Adrenal gland (tissue), 12 donors: ENCODE results near the gene NAPSA. TPM values are rescaled to one million over a fixed set of nuclear protein-coding genes. Genes with fewer than 3 reads are reported as not detected.

Experiments
- DNase-seq, 7 donors: peaks; one replicate each; pipeline ENCODE4 v3.0.0-alpha.2; 2019 to 2020
- H3K27ac ChIP-seq, 5 donors: fragments of 200-600 bp; sonication (generic) in 4 of 5; 1 replicate in 3 of 5; 2 replicates in 2 of 5; pipeline versions ENCODE4 v1.5.1 to v1.8.0; 2016 to 2020; ENCODE audit warnings: mild to moderate bottlenecking in 1 of 5
- H3K27me3 ChIP-seq: fragments of 200-600 bp; 2 replicates; pipeline ENCODE4 v1.8.0; 2021
- H3K36me3 ChIP-seq, 2 donors: fragments of 200-600 bp; replicated peaks in 1 of 2; 1 replicate in 1 of 2; 2 replicates in 1 of 2; pipeline versions ENCODE4 v1.5.1 to v1.8.0; 2018 to 2022
- H3K4me1 ChIP-seq, 2 donors: fragments of 200-600 bp; replicated peaks in 1 of 2; 1 replicate in 1 of 2; 2 replicates in 1 of 2; pipeline versions ENCODE4 v1.5.1 to v1.8.0; 2018 to 2021
- H3K4me3 ChIP-seq, 4 donors: fragments of 200-600 bp; sonication (generic) in 3 of 4; one replicate each; pipeline ENCODE4 v1.5.1; 2016 to 2018
- H3K9me3 ChIP-seq, 3 donors: fragments of 200-600 bp; sonication (generic) in 1 of 3; replicated peaks in 1 of 3; 1 replicate in 2 of 3; 2 replicates in 1 of 3; pipeline versions ENCODE4 v1.5.1 to v1.8.0; 2016 to 2021
- POLR2A ChIP-seq, 2 donors: fragments of 450-650 bp; IDR thresholded peaks; one replicate each; pipeline ENCODE4 v1.6.1; 2017; ENCODE audit warnings: antibody characterized with exemption in 2 of 2, mild to moderate bottlenecking in 2 of 2, moderate library complexity in 1 of 2
- WGBS, 4 donors: extraction: QIAGEN DNeasy Blood & Tissue Kit in 2 of 4; methylation state at CpG; one replicate each; pipeline versions ENCODE4 v1.1.5 to v1.1.7; 2013 to 2017; 5-methylcytosine and 5-hydroxymethylcytosine counted together
- intact Hi-C, 2 donors: fragments of 100-400 bp; cut with DNase I; formaldehyde crosslinking; loops; one replicate each; pipeline versions ENCODE4 v1.14.1 to v1.15.0; 2022 to 2023
- polyA plus RNA-seq, 3 donors: library from polyadenylated mRNA; stranded (reverse); fragments of 200-250 nt in 2 of 3; fragments of 350-450 nt in 1 of 3; fragmentation: Illumina TruSeq in 1 of 3; extraction: RNeasy Lipid Tissue Mini Kit (QIAGEN cat#74804) in 1 of 3; gene quantifications; one replicate each; pipeline ENCODE4 v1.2.3, GENCODE V29; 2013 to 2014
- total RNA-seq, 9 donors: library from RNA; depleted of rRNA in 4 of 9; stranded (reverse); fragments of >200 nt in 4 of 9; fragments of 120-200 nt in 1 of 9; fragmentation: NEBNext Ultra II Directional in 1 of 9; extraction: Animal tissue kit (Norgen Biotek cat#: 25700) in 1 of 9; gene quantifications; one replicate each; pipeline versions ENCODE4 v1.1.0 to v1.2.4, GENCODE V29; 2013 to 2023
- TF ChIP-seq, protein P1 (sequence below), 6 experiments: fragments of 450-650 bp in 4 of 6; fragments of 200-600 bp in 2 of 6; sonication (generic) in 1 of 6; IDR thresholded peaks; 1 replicate in 5 of 6; 2 replicates in 1 of 6; pipeline versions ENCODE4 v1.5.1 to v1.8.0; 2016 to 2021; ENCODE audit warnings: antibody characterized with exemption in 6 of 6, mild to moderate bottlenecking in 2 of 6, moderate library complexity in 1 of 6
- donor health status: healthy with polysubstance abuse.
- donor health status: Bipolar disorder and iron deficiency.
- donor health status: DM: yes; HTN: yes; CAD: no.
- donor health status: DM: no; HTN: no; CAD: no.
- donor health status: DM: no; HTN: no; CAD: no.
- donor health status: DM: yes; HTN: yes; CAD: no.

The NAPSA gene
- total and polyA plus RNA-seq, 12 donors: 0.14 to 4.5 (median 0.67) TPM; not detected in 3

DNA sequence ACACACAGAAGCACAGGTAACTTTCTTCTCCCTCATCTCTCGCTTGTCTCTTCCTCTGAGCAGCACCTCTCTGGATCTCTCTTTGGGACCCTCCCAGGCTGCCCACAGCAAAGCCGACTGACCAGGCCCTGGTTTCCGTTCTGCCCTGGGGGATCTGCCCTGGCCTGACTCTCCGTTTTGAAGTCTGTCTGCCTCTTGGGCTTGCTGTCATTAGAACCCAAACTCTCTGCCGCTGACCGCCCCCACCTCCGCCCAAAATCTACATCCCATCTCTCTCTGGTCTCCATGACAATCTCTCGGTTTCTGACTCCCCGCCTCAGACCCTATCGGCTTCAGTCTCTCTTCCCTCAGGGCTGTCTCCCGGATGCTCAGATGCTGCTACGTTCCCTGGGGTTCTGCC is 43.2 kb downstream of the NAPSA start:
- DNase-seq: no peak
- H3K27me3 ChIP-seq: peaks cover 2% of the 10 kb centered on the region
- H3K4me1 ChIP-seq: peaks cover 6 to 8% of the 10 kb centered on the region in 2 donors
- no peaks in the 10 kb centered on the region for H3K36me3 ChIP-seq
- TF ChIP-seq, protein P1, sequence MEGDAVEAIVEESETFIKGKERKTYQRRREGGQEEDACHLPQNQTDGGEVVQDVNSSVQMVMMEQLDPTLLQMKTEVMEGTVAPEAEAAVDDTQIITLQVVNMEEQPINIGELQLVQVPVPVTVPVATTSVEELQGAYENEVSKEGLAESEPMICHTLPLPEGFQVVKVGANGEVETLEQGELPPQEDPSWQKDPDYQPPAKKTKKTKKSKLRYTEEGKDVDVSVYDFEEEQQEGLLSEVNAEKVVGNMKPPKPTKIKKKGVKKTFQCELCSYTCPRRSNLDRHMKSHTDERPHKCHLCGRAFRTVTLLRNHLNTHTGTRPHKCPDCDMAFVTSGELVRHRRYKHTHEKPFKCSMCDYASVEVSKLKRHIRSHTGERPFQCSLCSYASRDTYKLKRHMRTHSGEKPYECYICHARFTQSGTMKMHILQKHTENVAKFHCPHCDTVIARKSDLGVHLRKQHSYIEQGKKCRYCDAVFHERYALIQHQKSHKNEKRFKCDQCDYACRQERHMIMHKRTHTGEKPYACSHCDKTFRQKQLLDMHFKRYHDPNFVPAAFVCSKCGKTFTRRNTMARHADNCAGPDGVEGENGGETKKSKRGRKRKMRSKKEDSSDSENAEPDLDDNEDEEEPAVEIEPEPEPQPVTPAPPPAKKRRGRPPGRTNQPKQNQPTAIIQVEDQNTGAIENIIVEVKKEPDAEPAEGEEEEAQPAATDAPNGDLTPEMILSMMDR (IDR thresholded peaks at IDR 0.05): no peak
- no peak for TF ChIP-seq POLR2A (IDR thresholded peaks at IDR 0.05)
- H3K4me3 ChIP-seq: no peak overlapping the region
- WGBS, 4 donors: 65 to 80% (median 77%) methylated on average over 11 to 12 of the region's 12 CpGs
- H3K9me3 ChIP-seq: no peaks in the 10 kb centered on the region
- intact Hi-C loops: no loop called here
- H3K27ac ChIP-seq: no peak overlapping the region

DNA sequence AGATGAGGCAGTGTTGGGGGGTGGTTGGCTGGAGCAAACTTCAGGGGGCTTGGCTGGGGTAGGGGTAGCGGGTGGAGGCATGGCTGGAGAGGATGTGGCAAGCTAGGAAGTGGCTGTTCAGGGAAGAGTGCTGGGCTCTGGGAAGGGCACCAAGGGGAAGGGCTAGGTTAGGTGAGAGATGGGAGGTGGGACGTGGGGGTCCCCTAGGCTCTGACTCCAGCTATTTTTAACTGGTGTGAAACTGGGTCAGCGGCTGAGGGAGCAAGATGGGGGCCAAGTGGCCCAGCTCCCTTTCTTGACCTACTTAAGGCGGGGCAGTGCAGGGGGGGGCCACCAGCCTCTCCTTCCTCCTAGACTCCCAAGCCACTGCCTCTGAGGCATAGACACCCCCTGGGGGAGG is 43.6 kb downstream of the NAPSA start:
- no peaks in the 10 kb centered on the region for H3K9me3 ChIP-seq
- H3K27me3 ChIP-seq: no peaks in the 10 kb centered on the region
- intact Hi-C loops: no loop called here
- no peak overlapping the region for H3K27ac ChIP-seq
- H3K4me3 ChIP-seq: no peak overlapping the region
- H3K4me1 ChIP-seq: peaks cover 6 to 8% of the 10 kb centered on the region in 2 donors
- TF ChIP-seq, protein P1 (IDR thresholded peaks at IDR 0.05): no peak
- TF ChIP-seq POLR2A (IDR thresholded peaks at IDR 0.05): no peak
- H3K36me3 ChIP-seq: no peaks in the 10 kb centered on the region
- 76 to 84% (median 78%) methylated on average over 3 to 4 of the region's 4 CpGs for WGBS, 4 donors
- no peak for DNase-seq

DNA sequence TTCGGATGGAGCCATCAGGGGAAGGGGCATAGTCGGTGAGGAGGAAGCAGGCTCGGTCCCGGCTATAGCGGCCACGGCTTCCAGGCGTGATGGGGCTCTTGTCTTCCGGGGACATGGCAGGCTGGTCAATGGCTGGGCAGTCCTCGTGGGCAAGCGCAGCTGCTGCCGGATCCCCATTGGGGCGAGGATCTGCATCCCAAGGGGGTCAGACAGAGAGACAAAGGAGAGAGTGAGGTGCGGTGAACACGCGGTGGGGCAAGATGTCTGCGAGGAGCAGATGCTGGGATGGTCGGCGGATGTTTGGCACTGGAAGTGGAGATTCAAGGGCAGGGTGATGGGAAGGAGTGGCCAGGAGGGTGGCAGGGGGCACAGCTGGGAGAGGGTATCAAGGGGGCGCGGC is 44.8 kb downstream of the NAPSA start:
- WGBS, 4 donors: 83 to 88% (median 86%) methylated on average over 19 to 20 of the region's 20 CpGs
- Histone ChIP-seq H3K4me3 (no peak overlapping the region), H3K27me3 (no peaks in the 10 kb centered on the region), H3K4me1 (peaks cover 0 to under 1% of the 10 kb centered on the region in 2 donors), H3K27ac (no peak overlapping the region), H3K36me3 (no peaks in the 10 kb centered on the region), H3K9me3 (no peaks in the 10 kb centered on the region)
- no peak for TF ChIP-seq POLR2A (IDR thresholded peaks at IDR 0.05)
- TF ChIP-seq, protein P1 (IDR thresholded peaks at IDR 0.05): no peak
- no peak for DNase-seq
- intact Hi-C loops: no loop called here

DNA sequence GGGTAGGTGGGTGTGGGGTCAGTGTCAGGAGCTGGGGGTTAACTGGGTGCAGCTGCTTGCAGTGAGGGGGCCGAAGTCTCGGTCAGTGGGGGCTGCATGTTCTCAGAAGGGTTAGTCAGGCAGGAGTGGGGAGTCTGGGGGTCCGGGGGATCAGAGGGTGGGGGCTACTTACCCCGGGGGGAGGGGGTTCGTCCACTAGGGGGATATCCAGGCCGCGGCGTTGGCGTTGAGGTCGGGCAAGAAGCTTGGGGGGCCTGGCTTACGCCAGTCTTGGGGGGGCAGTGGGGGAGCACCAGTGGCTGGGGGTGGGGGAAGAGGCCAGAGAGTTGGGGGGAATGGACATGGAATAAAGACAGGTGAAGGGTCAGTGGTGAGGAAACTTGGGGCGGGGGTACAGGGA is 45.4 kb downstream of the NAPSA start:
- Histone ChIP-seq H3K27ac (no peak overlapping the region), H3K9me3 (no peaks in the 10 kb centered on the region), H3K36me3 (no peaks in the 10 kb centered on the region), H3K27me3 (peaks cover 3% of the 10 kb centered on the region), H3K4me1 (no peaks in the 10 kb centered on the region), H3K4me3 (no peak overlapping the region)
- WGBS, 4 donors: 81 to 87% (median 85%) methylated on average over 10 to 12 of the region's 12 CpGs
- TF ChIP-seq, protein P1 (IDR thresholded peaks at IDR 0.05): no peak
- TF ChIP-seq POLR2A (IDR thresholded peaks at IDR 0.05): no peak
- intact Hi-C loops: no loop called here
- DNase-seq: no peak
